ENCODE results near the gene WDR91.

The WDR91 gene

DNA sequence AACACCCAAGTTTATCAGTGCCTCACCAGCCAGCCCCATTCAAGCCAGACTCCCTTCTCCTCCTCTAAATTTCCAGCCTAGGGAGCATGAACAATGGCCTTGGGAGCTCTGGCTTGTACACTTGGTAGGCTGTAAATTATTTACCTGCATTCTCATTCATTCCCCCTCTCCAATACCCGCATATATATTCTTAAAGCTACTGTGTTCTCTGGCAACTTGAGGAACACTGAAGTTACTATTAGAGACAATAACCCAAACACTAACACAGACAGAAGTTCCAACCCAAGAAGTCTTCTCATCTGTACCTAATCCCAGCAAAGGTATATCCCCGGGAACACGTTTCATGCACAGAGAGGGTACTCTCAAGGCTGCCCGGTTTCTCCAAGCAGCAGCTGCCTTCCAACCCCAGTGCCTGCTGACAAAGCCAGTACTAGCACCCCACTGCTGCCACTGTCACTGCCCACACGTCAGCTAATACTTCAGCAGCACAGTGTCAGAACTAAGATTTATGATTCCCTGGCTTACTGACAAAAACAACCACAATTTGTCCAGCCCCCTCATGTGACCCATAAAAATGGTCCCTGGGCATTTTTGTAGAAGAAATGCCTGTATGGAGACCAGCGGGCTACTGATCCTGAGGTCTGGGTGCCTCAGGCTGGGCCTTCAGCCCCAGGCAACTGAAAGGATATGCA, 3.1 kb downstream of the WDR91 start:
- TF ChIP-seq, protein P1, sequence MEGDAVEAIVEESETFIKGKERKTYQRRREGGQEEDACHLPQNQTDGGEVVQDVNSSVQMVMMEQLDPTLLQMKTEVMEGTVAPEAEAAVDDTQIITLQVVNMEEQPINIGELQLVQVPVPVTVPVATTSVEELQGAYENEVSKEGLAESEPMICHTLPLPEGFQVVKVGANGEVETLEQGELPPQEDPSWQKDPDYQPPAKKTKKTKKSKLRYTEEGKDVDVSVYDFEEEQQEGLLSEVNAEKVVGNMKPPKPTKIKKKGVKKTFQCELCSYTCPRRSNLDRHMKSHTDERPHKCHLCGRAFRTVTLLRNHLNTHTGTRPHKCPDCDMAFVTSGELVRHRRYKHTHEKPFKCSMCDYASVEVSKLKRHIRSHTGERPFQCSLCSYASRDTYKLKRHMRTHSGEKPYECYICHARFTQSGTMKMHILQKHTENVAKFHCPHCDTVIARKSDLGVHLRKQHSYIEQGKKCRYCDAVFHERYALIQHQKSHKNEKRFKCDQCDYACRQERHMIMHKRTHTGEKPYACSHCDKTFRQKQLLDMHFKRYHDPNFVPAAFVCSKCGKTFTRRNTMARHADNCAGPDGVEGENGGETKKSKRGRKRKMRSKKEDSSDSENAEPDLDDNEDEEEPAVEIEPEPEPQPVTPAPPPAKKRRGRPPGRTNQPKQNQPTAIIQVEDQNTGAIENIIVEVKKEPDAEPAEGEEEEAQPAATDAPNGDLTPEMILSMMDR (IDR thresholded peaks at IDR 0.05; ENCODE audit: extremely low read depth, insufficient read depth, missing control alignments): no peak
- in situ Hi-C loops (cut with MboI; ENCODE audit: low pct_unique_long_range_greater_than_20kb, low sequenced_read_pairs, unreplicated experiment): no loop called here
- no peak for DNase-seq (ENCODE audit: low spot score)

- no peak for DNase-seq (ENCODE audit: low spot score)
- in situ Hi-C loops (cut with MboI; ENCODE audit: low pct_unique_long_range_greater_than_20kb, low sequenced_read_pairs, unreplicated experiment): no loop called here
- TF ChIP-seq, protein P1 (IDR thresholded peaks at IDR 0.05; ENCODE audit: extremely low read depth, insufficient read depth, missing control alignments): no peak
These were observed 3.8 kb downstream of the WDR91 start for GRCh38 chr7:135207406-135208101.

DNA sequence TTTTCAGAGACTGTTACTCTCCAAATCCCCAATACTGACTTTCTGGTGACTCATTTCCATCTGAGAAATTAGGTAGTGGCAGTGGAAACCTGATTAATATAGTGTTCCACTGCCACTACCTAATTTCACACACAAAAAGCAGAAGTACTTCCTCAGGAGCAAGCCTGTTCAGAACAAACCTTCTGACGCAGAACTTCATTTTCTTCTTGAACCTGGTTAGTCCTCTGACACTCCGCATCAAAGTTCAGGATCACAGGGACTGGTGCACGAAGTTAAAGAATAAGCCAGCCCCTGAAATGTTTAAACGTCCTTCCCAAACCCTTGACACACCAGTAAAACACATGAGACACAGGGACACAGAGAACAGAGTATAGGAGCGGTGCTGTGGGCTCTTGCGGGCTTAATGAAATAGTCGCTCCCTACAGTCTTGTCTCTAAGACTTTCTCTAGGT, 4.4 kb downstream of the WDR91 start:
- in situ Hi-C loops (cut with MboI; ENCODE audit: low pct_unique_long_range_greater_than_20kb, low sequenced_read_pairs, unreplicated experiment): no loop called here
- TF ChIP-seq, protein P1 (IDR thresholded peaks at IDR 0.05; ENCODE audit: extremely low read depth, insufficient read depth, missing control alignments): no peak
- DNase-seq (ENCODE audit: low spot score): peak; percentile 67

- DNase-seq (ENCODE audit: low spot score): no peak
- TF ChIP-seq, protein P1 (IDR thresholded peaks at IDR 0.05; ENCODE audit: extremely low read depth, insufficient read depth, missing control alignments): no peak
- in situ Hi-C loops (cut with MboI; ENCODE audit: low pct_unique_long_range_greater_than_20kb, low sequenced_read_pairs, unreplicated experiment): no loop called here
These were observed 5.5 kb downstream of the WDR91 start for GRCh38 chr7:135205850-135206249.

DNA sequence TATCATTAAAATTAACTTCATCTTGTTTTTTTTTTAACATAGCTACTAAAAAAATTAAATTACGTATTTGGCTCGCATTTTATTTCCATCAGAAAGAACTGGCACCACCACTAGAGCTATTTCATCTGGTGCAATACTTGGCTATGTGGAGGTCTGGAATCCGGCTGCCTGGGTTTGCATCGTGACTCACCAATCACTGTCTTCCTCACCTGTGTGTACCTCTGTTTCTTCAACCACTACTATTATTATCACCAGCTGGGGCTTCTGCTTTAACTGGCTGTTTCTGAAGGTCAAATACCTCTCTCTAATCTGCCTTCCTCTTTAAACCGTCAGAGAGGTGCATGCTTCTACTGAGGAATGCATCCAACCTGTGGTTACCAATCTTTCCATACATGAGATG, 6.5 kb downstream of the WDR91 start:
- DNase-seq (ENCODE audit: low spot score): no peak
- TF ChIP-seq, protein P1 (IDR thresholded peaks at IDR 0.05; ENCODE audit: extremely low read depth, insufficient read depth, missing control alignments): no peak
- in situ Hi-C loops (cut with MboI; ENCODE audit: low pct_unique_long_range_greater_than_20kb, low sequenced_read_pairs, unreplicated experiment): no loop called here

- in situ Hi-C loops (cut with MboI; ENCODE audit: low pct_unique_long_range_greater_than_20kb, low sequenced_read_pairs, unreplicated experiment): no loop called here
- no peak for DNase-seq (ENCODE audit: low spot score)
- TF ChIP-seq, protein P1 (IDR thresholded peaks at IDR 0.05; ENCODE audit: extremely low read depth, insufficient read depth, missing control alignments): no peak
These were observed 7.0 kb downstream of the WDR91 start for GRCh38 chr7:135204341-135204749.
